Adrenal gland (tissue), 12 donors: ENCODE data around the gene MAP2K5. TPM values are rescaled to one million over a fixed set of nuclear protein-coding genes. Genes with fewer than 3 reads are reported as not detected.

Experiments
- DNase-seq, 7 donors: peaks; one replicate each; pipeline ENCODE4 v3.0.0-alpha.2; 2019 to 2020
- H3K27ac ChIP-seq, 5 donors: fragments of 200-600 bp; sonication (generic) in 4 of 5; 1 replicate in 3 of 5; 2 replicates in 2 of 5; pipeline versions ENCODE4 v1.5.1 to v1.8.0; 2016 to 2020; ENCODE audit warnings: mild to moderate bottlenecking in 1 of 5
- H3K27me3 ChIP-seq: fragments of 200-600 bp; 2 replicates; pipeline ENCODE4 v1.8.0; 2021
- H3K36me3 ChIP-seq, 2 donors: fragments of 200-600 bp; replicated peaks in 1 of 2; 1 replicate in 1 of 2; 2 replicates in 1 of 2; pipeline versions ENCODE4 v1.5.1 to v1.8.0; 2018 to 2022
- H3K4me1 ChIP-seq, 2 donors: fragments of 200-600 bp; replicated peaks in 1 of 2; 1 replicate in 1 of 2; 2 replicates in 1 of 2; pipeline versions ENCODE4 v1.5.1 to v1.8.0; 2018 to 2021
- H3K4me3 ChIP-seq, 4 donors: fragments of 200-600 bp; sonication (generic) in 3 of 4; one replicate each; pipeline ENCODE4 v1.5.1; 2016 to 2018
- H3K9me3 ChIP-seq, 3 donors: fragments of 200-600 bp; sonication (generic) in 1 of 3; replicated peaks in 1 of 3; 1 replicate in 2 of 3; 2 replicates in 1 of 3; pipeline versions ENCODE4 v1.5.1 to v1.8.0; 2016 to 2021
- POLR2A ChIP-seq, 2 donors: fragments of 450-650 bp; IDR thresholded peaks; one replicate each; pipeline ENCODE4 v1.6.1; 2017; ENCODE audit warnings: antibody characterized with exemption in 2 of 2, mild to moderate bottlenecking in 2 of 2, moderate library complexity in 1 of 2
- WGBS, 4 donors: extraction: QIAGEN DNeasy Blood & Tissue Kit in 2 of 4; methylation state at CpG; one replicate each; pipeline versions ENCODE4 v1.1.5 to v1.1.7; 2013 to 2017; 5-methylcytosine and 5-hydroxymethylcytosine counted together
- intact Hi-C, 2 donors: fragments of 100-400 bp; cut with DNase I; formaldehyde crosslinking; loops; one replicate each; pipeline versions ENCODE4 v1.14.1 to v1.15.0; 2022 to 2023
- polyA plus RNA-seq, 3 donors: library from polyadenylated mRNA; stranded (reverse); fragments of 200-250 nt in 2 of 3; fragments of 350-450 nt in 1 of 3; fragmentation: Illumina TruSeq in 1 of 3; extraction: RNeasy Lipid Tissue Mini Kit (QIAGEN cat#74804) in 1 of 3; gene quantifications; one replicate each; pipeline ENCODE4 v1.2.3, GENCODE V29; 2013 to 2014
- total RNA-seq, 9 donors: library from RNA; depleted of rRNA in 4 of 9; stranded (reverse); fragments of >200 nt in 4 of 9; fragments of 120-200 nt in 1 of 9; fragmentation: NEBNext Ultra II Directional in 1 of 9; extraction: Animal tissue kit (Norgen Biotek cat#: 25700) in 1 of 9; gene quantifications; one replicate each; pipeline versions ENCODE4 v1.1.0 to v1.2.4, GENCODE V29; 2013 to 2023
- TF ChIP-seq, protein P1 (sequence below), 6 experiments: fragments of 450-650 bp in 4 of 6; fragments of 200-600 bp in 2 of 6; sonication (generic) in 1 of 6; IDR thresholded peaks; 1 replicate in 5 of 6; 2 replicates in 1 of 6; pipeline versions ENCODE4 v1.5.1 to v1.8.0; 2016 to 2021; ENCODE audit warnings: antibody characterized with exemption in 6 of 6, mild to moderate bottlenecking in 2 of 6, moderate library complexity in 1 of 6
- donor health status: healthy with polysubstance abuse.
- donor health status: Bipolar disorder and iron deficiency.
- donor health status: DM: yes; HTN: yes; CAD: no.
- donor health status: DM: no; HTN: no; CAD: no.
- donor health status: DM: no; HTN: no; CAD: no.
- donor health status: DM: yes; HTN: yes; CAD: no.

MAP2K5 gene
- total and polyA plus RNA-seq, 12 donors = 10.3 to 33.8 (median 17.0) TPM

DNA sequence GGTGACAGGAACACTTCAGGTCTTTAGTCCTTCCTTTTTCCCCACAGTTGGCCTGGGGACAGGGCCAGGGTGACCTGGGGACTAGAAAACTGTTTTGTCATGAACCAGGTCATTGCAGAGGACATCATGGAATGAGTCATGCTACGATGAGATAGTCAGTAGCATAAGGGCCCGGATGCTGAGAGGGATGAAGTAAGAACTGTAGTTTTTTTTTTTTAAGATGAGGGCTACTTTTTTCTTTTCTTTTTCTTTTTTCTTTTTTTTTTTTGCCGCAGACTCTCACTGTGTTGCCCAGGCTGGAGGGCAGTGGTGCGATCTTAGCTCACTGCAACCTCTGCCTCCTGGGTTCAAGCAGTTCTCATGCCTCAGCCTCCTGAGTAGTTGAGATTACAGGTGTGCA, 8.0 kb downstream of the MAP2K5 start:
- Histone ChIP-seq H3K9me3 (no peaks in the 10 kb centered on the region), H3K4me3 (no peak overlapping the region), H3K4me1 (peaks cover 3 to 15% of the 10 kb centered on the region in 2 donors), H3K36me3 (peaks cover 0 to 4% of the 10 kb centered on the region in 2 donors), H3K27me3 (no peaks in the 10 kb centered on the region), H3K27ac (peak overlapping the region in 2 of 5 donors; percentile 57 to 72)
- WGBS, 4 donors = 61 to 71% (median 64%) methylated on average over 4 of the region's 4 CpGs
- DNase-seq = peak; percentile 26 to 72 (median 53)
- intact Hi-C loops = no loop called here
- no peak for TF ChIP-seq POLR2A (IDR thresholded peaks at IDR 0.05)
- TF ChIP-seq, protein P1, sequence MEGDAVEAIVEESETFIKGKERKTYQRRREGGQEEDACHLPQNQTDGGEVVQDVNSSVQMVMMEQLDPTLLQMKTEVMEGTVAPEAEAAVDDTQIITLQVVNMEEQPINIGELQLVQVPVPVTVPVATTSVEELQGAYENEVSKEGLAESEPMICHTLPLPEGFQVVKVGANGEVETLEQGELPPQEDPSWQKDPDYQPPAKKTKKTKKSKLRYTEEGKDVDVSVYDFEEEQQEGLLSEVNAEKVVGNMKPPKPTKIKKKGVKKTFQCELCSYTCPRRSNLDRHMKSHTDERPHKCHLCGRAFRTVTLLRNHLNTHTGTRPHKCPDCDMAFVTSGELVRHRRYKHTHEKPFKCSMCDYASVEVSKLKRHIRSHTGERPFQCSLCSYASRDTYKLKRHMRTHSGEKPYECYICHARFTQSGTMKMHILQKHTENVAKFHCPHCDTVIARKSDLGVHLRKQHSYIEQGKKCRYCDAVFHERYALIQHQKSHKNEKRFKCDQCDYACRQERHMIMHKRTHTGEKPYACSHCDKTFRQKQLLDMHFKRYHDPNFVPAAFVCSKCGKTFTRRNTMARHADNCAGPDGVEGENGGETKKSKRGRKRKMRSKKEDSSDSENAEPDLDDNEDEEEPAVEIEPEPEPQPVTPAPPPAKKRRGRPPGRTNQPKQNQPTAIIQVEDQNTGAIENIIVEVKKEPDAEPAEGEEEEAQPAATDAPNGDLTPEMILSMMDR (IDR thresholded peaks at IDR 0.05) = no peak

DNA sequence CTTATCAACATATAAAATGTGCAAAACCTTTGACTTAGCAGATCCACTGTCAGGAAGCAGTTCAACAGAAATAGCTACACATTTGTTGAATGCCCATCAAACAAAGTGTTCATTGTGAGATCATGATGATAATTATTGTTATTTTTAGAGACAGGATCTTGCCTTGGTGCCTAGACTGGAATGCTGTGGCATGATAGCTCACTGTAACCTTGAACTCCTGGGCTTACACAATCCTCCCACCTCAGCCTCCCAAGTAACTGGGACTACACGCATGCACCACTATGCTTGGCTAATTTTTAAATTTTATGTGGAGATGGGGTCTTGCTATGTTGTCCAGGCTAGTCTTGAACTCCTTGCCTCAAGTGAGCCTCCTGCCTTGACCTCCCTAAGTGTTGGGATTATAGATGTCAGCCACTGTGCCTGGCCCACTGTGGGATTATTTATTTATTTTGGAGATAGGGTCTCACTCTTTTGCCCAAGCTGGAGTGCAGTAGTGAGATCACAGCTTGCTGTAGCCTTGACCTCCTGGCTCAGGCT, 8.8 kb downstream of the MAP2K5 start:
- intact Hi-C loops = no loop called here
- 54 to 88% (median 70%) methylated on average over 1 of the region's 1 CpG for WGBS, 4 donors
- H3K4me1 ChIP-seq = peaks cover 3 to 15% of the 10 kb centered on the region in 2 donors
- H3K36me3 ChIP-seq = peaks cover 0 to 4% of the 10 kb centered on the region in 2 donors
- no peaks in the 10 kb centered on the region for H3K9me3 ChIP-seq
- no peaks in the 10 kb centered on the region for H3K27me3 ChIP-seq
- H3K4me3 ChIP-seq = no peak overlapping the region
- H3K27ac ChIP-seq = peak overlapping the region in 1 of 5 donors; percentile 64
- peak in 1 of 7 donors; percentile 22 for DNase-seq
- no peak for TF ChIP-seq POLR2A (IDR thresholded peaks at IDR 0.05)
- TF ChIP-seq, protein P1 (IDR thresholded peaks at IDR 0.05) = no peak

DNA sequence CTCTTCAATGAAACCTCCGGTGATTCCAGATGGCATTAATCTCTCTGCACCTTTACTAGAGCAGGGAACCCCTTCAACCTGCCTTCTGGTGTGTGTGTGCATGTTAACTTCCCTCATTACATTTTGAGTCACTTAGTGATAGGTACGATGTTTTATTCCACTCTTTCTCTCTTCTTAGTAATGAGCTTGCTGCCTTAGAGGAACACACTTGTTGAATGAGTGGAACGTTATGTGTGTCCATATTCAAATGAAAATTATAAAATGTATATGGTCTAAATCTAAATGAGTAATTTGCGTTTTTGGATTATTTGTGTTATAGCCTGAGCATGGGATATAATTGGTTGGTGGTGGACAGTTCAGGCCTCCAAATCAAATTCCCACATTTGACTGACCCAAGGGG, 12.1 kb downstream of the MAP2K5 start:
- Histone ChIP-seq H3K36me3 (peaks cover 0 to 4% of the 10 kb centered on the region in 2 donors), H3K4me1 (peaks cover 0 to 7% of the 10 kb centered on the region in 2 donors), H3K9me3 (no peaks in the 10 kb centered on the region), H3K27me3 (no peaks in the 10 kb centered on the region), H3K27ac (no peak overlapping the region), H3K4me3 (no peak overlapping the region)
- 93 to 96% (median 96%) methylated on average over 4 of the region's 4 CpGs for WGBS, 4 donors
- intact Hi-C loops = no loop called here
- no peak for TF ChIP-seq POLR2A (IDR thresholded peaks at IDR 0.05)
- TF ChIP-seq, protein P1 (IDR thresholded peaks at IDR 0.05) = no peak
- DNase-seq = no peak

DNA sequence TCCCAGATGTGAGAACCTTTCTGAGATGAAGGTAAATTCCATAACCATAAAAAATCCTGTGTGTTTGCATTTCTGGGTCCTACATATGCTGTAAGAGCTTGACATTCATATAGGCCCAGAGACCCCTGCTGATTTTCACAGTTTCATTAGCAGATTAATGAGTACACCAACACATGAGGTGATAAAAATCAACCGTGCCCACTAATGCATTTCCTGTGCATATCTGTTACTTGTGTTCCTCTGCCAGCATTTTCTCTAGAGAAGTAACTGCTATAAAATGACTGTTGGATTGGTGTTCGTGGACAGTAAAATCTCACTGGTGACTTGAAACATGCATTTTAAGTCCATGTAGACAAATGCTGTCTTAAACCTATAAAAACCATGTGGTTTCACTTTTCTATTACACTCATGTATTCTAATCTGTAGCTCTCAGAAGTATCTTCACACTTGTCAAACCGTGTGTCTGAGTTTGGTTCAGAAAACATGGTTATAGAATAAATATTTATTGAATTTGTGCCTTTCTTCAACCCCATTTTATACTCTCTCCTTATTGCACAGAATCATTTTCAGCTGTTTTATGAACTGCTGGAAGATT, 14.6 kb downstream of the MAP2K5 start:
- Histone ChIP-seq H3K9me3 (no peaks in the 10 kb centered on the region), H3K4me1 (peaks cover 0 to 4% of the 10 kb centered on the region in 2 donors), H3K27ac (no peak overlapping the region), H3K4me3 (no peak overlapping the region), H3K36me3 (no peaks in the 10 kb centered on the region), H3K27me3 (no peaks in the 10 kb centered on the region)
- 85 to 96% (median 89%) methylated on average over 3 of the region's 3 CpGs for WGBS, 4 donors
- intact Hi-C loops = no loop called here
- TF ChIP-seq, protein P1 (IDR thresholded peaks at IDR 0.05) = no peak
- TF ChIP-seq POLR2A (IDR thresholded peaks at IDR 0.05) = no peak
- DNase-seq = no peak
